Adrenal gland (tissue), 12 donors: Measurements from ENCODE around the gene SCN11A. TPM values are rescaled to one million over a fixed set of nuclear protein-coding genes. Genes with fewer than 3 reads are reported as not detected.
A peak's percentile ranks its signal among the peaks of the same experiment; 100 is the strongest.

Experiments
- DNase-seq, 7 donors: peaks; one replicate each; pipeline ENCODE4 v3.0.0-alpha.2; 2019 to 2020
- H3K27ac ChIP-seq, 5 donors: fragments of 200-600 bp; sonication (generic) in 4 of 5; 1 replicate in 3 of 5; 2 replicates in 2 of 5; pipeline versions ENCODE4 v1.5.1 to v1.8.0; 2016 to 2020; ENCODE audit warnings: mild to moderate bottlenecking in 1 of 5
- H3K27me3 ChIP-seq: fragments of 200-600 bp; 2 replicates; pipeline ENCODE4 v1.8.0; 2021
- H3K36me3 ChIP-seq, 2 donors: fragments of 200-600 bp; replicated peaks in 1 of 2; 1 replicate in 1 of 2; 2 replicates in 1 of 2; pipeline versions ENCODE4 v1.5.1 to v1.8.0; 2018 to 2022
- H3K4me1 ChIP-seq, 2 donors: fragments of 200-600 bp; replicated peaks in 1 of 2; 1 replicate in 1 of 2; 2 replicates in 1 of 2; pipeline versions ENCODE4 v1.5.1 to v1.8.0; 2018 to 2021
- H3K4me3 ChIP-seq, 4 donors: fragments of 200-600 bp; sonication (generic) in 3 of 4; one replicate each; pipeline ENCODE4 v1.5.1; 2016 to 2018
- H3K9me3 ChIP-seq, 3 donors: fragments of 200-600 bp; sonication (generic) in 1 of 3; replicated peaks in 1 of 3; 1 replicate in 2 of 3; 2 replicates in 1 of 3; pipeline versions ENCODE4 v1.5.1 to v1.8.0; 2016 to 2021
- POLR2A ChIP-seq, 2 donors: fragments of 450-650 bp; IDR thresholded peaks; one replicate each; pipeline ENCODE4 v1.6.1; 2017; ENCODE audit warnings: antibody characterized with exemption in 2 of 2, mild to moderate bottlenecking in 2 of 2, moderate library complexity in 1 of 2
- WGBS, 4 donors: extraction: QIAGEN DNeasy Blood & Tissue Kit in 2 of 4; methylation state at CpG; one replicate each; pipeline versions ENCODE4 v1.1.5 to v1.1.7; 2013 to 2017; 5-methylcytosine and 5-hydroxymethylcytosine counted together
- intact Hi-C, 2 donors: fragments of 100-400 bp; cut with DNase I; formaldehyde crosslinking; loops; one replicate each; pipeline versions ENCODE4 v1.14.1 to v1.15.0; 2022 to 2023
- polyA plus RNA-seq, 3 donors: library from polyadenylated mRNA; stranded (reverse); fragments of 200-250 nt in 2 of 3; fragments of 350-450 nt in 1 of 3; fragmentation: Illumina TruSeq in 1 of 3; extraction: RNeasy Lipid Tissue Mini Kit (QIAGEN cat#74804) in 1 of 3; gene quantifications; one replicate each; pipeline ENCODE4 v1.2.3, GENCODE V29; 2013 to 2014
- total RNA-seq, 9 donors: library from RNA; depleted of rRNA in 4 of 9; stranded (reverse); fragments of >200 nt in 4 of 9; fragments of 120-200 nt in 1 of 9; fragmentation: NEBNext Ultra II Directional in 1 of 9; extraction: Animal tissue kit (Norgen Biotek cat#: 25700) in 1 of 9; gene quantifications; one replicate each; pipeline versions ENCODE4 v1.1.0 to v1.2.4, GENCODE V29; 2013 to 2023
- TF ChIP-seq, protein P1 (sequence below), 6 experiments: fragments of 450-650 bp in 4 of 6; fragments of 200-600 bp in 2 of 6; sonication (generic) in 1 of 6; IDR thresholded peaks; 1 replicate in 5 of 6; 2 replicates in 1 of 6; pipeline versions ENCODE4 v1.5.1 to v1.8.0; 2016 to 2021; ENCODE audit warnings: antibody characterized with exemption in 6 of 6, mild to moderate bottlenecking in 2 of 6, moderate library complexity in 1 of 6
- donor health status: healthy with polysubstance abuse.
- donor health status: Bipolar disorder and iron deficiency.
- donor health status: DM: yes; HTN: yes; CAD: no.
- donor health status: DM: no; HTN: no; CAD: no.
- donor health status: DM: no; HTN: no; CAD: no.
- donor health status: DM: yes; HTN: yes; CAD: no.

SCN11A gene
- total and polyA plus RNA-seq, 12 donors, result 0.10 to 0.50 (median 0.18) TPM; not detected in 1

DNA sequence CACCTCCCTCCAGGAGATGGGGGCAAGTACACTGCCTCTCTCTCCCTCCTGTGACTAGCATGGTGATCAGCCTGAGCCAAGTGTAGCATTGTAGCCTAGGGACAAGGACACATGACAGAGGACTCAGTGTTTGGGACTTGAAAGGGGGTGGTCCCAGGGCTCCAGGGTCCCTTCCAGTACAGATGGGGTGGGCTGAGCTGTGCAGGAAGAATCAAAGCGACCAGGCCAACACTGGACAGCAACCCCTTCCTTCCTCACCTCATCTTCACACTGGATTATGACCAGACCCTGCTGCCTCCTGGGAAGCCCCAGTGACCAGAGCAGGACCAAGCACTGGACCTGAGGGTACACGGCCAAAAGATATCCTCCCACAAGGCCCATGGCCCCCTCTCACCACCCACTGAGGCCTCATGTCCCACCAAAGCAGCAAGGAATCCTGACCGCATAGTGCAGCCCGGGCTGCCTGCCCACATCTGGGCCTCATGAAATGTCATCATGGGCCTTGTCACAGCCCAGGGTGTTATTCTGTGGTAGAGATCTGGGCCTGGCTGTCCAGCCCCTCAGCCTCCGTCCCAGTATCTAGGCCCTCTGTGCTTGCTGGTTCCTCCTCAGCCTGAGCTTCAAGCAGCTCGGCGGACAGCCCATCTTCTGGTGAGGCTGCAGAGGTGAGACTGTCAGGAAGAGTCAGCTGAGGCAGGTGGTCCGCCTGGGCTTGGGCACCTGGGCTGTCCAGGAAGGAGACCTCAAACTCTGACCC is 46.1 kb upstream of the SCN11A start:
- Histone ChIP-seq H3K27ac (no peak overlapping the region), H3K27me3 (no peaks in the 10 kb centered on the region), H3K4me1 (no peaks in the 10 kb centered on the region), H3K4me3 (no peak overlapping the region), H3K36me3 (peaks cover 0 to 74% of the 10 kb centered on the region in 2 donors), H3K9me3 (no peaks in the 10 kb centered on the region)
- TF ChIP-seq, protein P1, sequence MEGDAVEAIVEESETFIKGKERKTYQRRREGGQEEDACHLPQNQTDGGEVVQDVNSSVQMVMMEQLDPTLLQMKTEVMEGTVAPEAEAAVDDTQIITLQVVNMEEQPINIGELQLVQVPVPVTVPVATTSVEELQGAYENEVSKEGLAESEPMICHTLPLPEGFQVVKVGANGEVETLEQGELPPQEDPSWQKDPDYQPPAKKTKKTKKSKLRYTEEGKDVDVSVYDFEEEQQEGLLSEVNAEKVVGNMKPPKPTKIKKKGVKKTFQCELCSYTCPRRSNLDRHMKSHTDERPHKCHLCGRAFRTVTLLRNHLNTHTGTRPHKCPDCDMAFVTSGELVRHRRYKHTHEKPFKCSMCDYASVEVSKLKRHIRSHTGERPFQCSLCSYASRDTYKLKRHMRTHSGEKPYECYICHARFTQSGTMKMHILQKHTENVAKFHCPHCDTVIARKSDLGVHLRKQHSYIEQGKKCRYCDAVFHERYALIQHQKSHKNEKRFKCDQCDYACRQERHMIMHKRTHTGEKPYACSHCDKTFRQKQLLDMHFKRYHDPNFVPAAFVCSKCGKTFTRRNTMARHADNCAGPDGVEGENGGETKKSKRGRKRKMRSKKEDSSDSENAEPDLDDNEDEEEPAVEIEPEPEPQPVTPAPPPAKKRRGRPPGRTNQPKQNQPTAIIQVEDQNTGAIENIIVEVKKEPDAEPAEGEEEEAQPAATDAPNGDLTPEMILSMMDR (IDR thresholded peaks at IDR 0.05), result no peak
- no peak for TF ChIP-seq POLR2A (IDR thresholded peaks at IDR 0.05)
- WGBS, 4 donors, result 84 to 87% (median 85%) methylated on average over 6 to 8 of the region's 8 CpGs; no CpG with 5 or more reads in 1 of the 4 donors
- DNase-seq, result peak in 1 of 7 donors; percentile 45
- intact Hi-C loops, result no loop called here

- no peaks in the 10 kb centered on the region for H3K9me3 ChIP-seq
- peak in 1 of 7 donors; percentile 53 for DNase-seq
- no peaks in the 10 kb centered on the region for H3K4me1 ChIP-seq
- 24 to 42% (median 35%) methylated on average over 3 of the region's 3 CpGs for WGBS, 4 donors
- TF ChIP-seq POLR2A (IDR thresholded peaks at IDR 0.05), result no peak
- TF ChIP-seq, protein P1 (IDR thresholded peaks at IDR 0.05), result no peak
- peak overlapping the region in 1 of 5 donors; percentile 28 for H3K27ac ChIP-seq
- H3K27me3 ChIP-seq, result no peaks in the 10 kb centered on the region
- H3K4me3 ChIP-seq, result no peak overlapping the region
- peaks cover 0 to 81% of the 10 kb centered on the region in 2 donors for H3K36me3 ChIP-seq
- intact Hi-C loops, result no loop called here
These were observed 45.0 kb upstream of the SCN11A start for GRCh38 chr3:39096775-39097174.

DNA sequence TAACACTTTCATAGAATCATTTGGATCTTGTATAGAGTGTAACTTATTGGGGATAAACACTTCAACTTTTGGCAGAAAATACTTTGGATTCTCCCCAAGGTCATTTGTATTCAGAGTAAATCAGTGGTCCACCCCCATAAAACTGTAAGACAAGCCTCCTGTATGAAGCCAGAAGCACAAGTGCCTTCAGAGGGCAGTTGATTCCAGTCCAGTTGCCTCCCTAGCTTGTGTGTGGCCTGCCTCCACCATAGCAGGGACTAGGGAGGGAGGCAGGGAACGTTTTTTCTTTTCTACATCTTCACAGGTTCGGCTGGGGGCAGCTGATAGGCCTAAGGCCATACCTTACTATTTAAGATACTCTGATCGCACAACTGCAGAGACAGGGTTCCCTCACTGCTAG is 44.0 kb upstream of the SCN11A start:
- H3K36me3 ChIP-seq, result peaks cover 0 to 89% of the 10 kb centered on the region in 2 donors
- WGBS, 4 donors, result 63 to 80% (median 71%) methylated on average over 3 of the region's 3 CpGs
- no peak overlapping the region for H3K27ac ChIP-seq

More for the DNA sequence above, 44.0 kb upstream of the SCN11A start:
- H3K27me3 ChIP-seq, result no peaks in the 10 kb centered on the region
- intact Hi-C loops, result no loop called here
- H3K4me1 ChIP-seq, result no peaks in the 10 kb centered on the region
- peak in 1 of 7 donors; percentile 41 for DNase-seq
- H3K4me3 ChIP-seq, result no peak overlapping the region
- no peaks in the 10 kb centered on the region for H3K9me3 ChIP-seq
- TF ChIP-seq POLR2A (IDR thresholded peaks at IDR 0.05), result no peak
- TF ChIP-seq, protein P1 (IDR thresholded peaks at IDR 0.05), result no peak
